GM18870 (cell line): ENCODE results near the gene ARMH2.

Experiments
- ATAC-seq: cut with Tn5 transposase; IDR thresholded peaks from one replicate; pipeline ENCODE4 v1.9.1; 2021; ENCODE audit warnings: moderate library complexity; ENCODE audit not compliant: unreplicated experiment

ARMH2 gene

GRCh38 chr6:24821860-24822444 is 23.2 kb upstream of the ARMH2 start:
- no peak for ATAC-seq

GRCh38 chr6:24818346-24818745 is 19.6 kb upstream of the ARMH2 start:
- no peak for ATAC-seq

- ATAC-seq = no peak
These were observed 11.0 kb upstream of the ARMH2 start for GRCh38 chr6:24809728-24810127.

GRCh38 chr6:24807584-24807983 is 8.9 kb upstream of the ARMH2 start:
- no peak for ATAC-seq

GRCh38 chr6:24802271-24803059 is 3.7 kb upstream of the ARMH2 start:
- no peak for ATAC-seq

GRCh38 chr6:24799541-24799915 is 811 bp upstream of the ARMH2 start:
- ATAC-seq = no peak

- no peak for ATAC-seq
These were observed 1.0 kb downstream of the ARMH2 start for GRCh38 chr6:24797596-24798216.

GRCh38 chr6:24796616-24797290 is 2.0 kb downstream of the ARMH2 start:
- no peak for ATAC-seq

GRCh38 chr6:24795106-24795505 is 3.6 kb downstream of the ARMH2 start:
- ATAC-seq = no peak

GRCh38 chr6:24788031-24788665 is 10.6 kb downstream of the ARMH2 start:
- ATAC-seq = no peak

GRCh38 chr6:24780206-24780605 is 18.5 kb downstream of the ARMH2 start:
- no peak for ATAC-seq

GRCh38 chr6:24779416-24780016 is 19.2 kb downstream of the ARMH2 start:
- no peak for ATAC-seq

GRCh38 chr6:24778878-24779277 is 19.8 kb downstream of the ARMH2 start:
- no peak for ATAC-seq

GRCh38 chr6:24778121-24778520 is 20.6 kb downstream of the ARMH2 start:
- no peak for ATAC-seq

GRCh38 chr6:24777227-24777626 is 21.5 kb downstream of the ARMH2 start:
- ATAC-seq = no peak

- ATAC-seq = no peak
These were observed 23.1 kb downstream of the ARMH2 start for GRCh38 chr6:24775520-24776058.

GRCh38 chr6:24774696-24775519 is 23.8 kb downstream of the ARMH2 start, which contains the start of gene GMNN:
TSS of gene GMNN (plus strand) at chr6:24774937. CDS start at chr6:24777247, 2,310 bp downstream.
- peak; percentile 73 for ATAC-seq

GRCh38 chr6:24768361-24768760 is 30.4 kb downstream of the ARMH2 start:
- no peak for ATAC-seq

GRCh38 chr6:24766680-24767462 is 31.8 kb downstream of the ARMH2 start:
- ATAC-seq = no peak
